Hepatocyte (in vitro differentiated cells): ENCODE results near the gene ANO7. TPM values are rescaled to one million over a fixed set of nuclear protein-coding genes. Genes with fewer than 3 reads are reported as not detected.

Experiments
- DNase-seq: peaks from one replicate; pipeline ENCODE4 v3.0.0-alpha.2; 2016; ENCODE audit warnings: low spot score
- H2AFZ ChIP-seq: fragments of 200-600 bp; sonication (generic); 2 replicates; pipeline ENCODE4 v1.6.0; 2016; ENCODE audit warnings: antibody characterized with exemption, mild to moderate bottlenecking
- H3K27ac ChIP-seq: fragments of 200-600 bp; sonication (generic); 2 replicates; pipeline ENCODE4 v1.5.1; 2016; ENCODE audit warnings: mild to moderate bottlenecking
- H3K27me3 ChIP-seq: fragments of 200-600 bp; sonication (generic); 2 replicates; pipeline ENCODE4 v1.6.1; 2016
- H3K36me3 ChIP-seq: fragments of 200-600 bp; sonication (generic); replicated peaks from 2 replicates; pipeline ENCODE4 v1.5.1; 2016; ENCODE audit warnings: low read depth; ENCODE audit not compliant: insufficient read depth
- H3K4me1 ChIP-seq: fragments of 200-600 bp; sonication (generic); 2 replicates; pipeline ENCODE4 v1.5.1; 2016; ENCODE audit warnings: mild to moderate bottlenecking, moderate library complexity; ENCODE audit not compliant: insufficient read depth
- H3K4me2 ChIP-seq: fragments of 200-600 bp; sonication (generic); 2 replicates; pipeline ENCODE4 v1.6.0; 2016
- H3K4me3 ChIP-seq: fragments of 200-600 bp; sonication (generic); 2 replicates; pipeline ENCODE4 v1.5.1; 2016; ENCODE audit warnings: mild to moderate bottlenecking
- H3K79me2 ChIP-seq: fragments of 200-600 bp; sonication (generic); 2 replicates; pipeline ENCODE4 v1.6.0; 2017; ENCODE audit warnings: mild to moderate bottlenecking
- H3K9me2 ChIP-seq: fragments of 200-600 bp; sonication (generic); replicated peaks from 2 replicates; pipeline ENCODE4 v1.6.0; 2017; ENCODE audit warnings: mild to moderate bottlenecking; ENCODE audit not compliant: insufficient read depth
- H3K9me3 ChIP-seq: fragments of 200-600 bp; sonication (generic); 2 replicates; pipeline ENCODE4 v1.5.1; 2016; ENCODE audit warnings: low read depth, mild to moderate bottlenecking
- H4K20me1 ChIP-seq: fragments of 200-600 bp; sonication (generic); 2 replicates; pipeline ENCODE4 v1.6.0; 2016; ENCODE audit warnings: mild to moderate bottlenecking; ENCODE audit not compliant: insufficient read depth, poor library complexity, severe bottlenecking
- CTCF ChIP-seq: fragments of 200-600 bp; sonication (generic); IDR thresholded peaks from 2 replicates; pipeline ENCODE4 v1.5.1; 2016; ENCODE audit warnings: antibody characterized with exemption, mild to moderate bottlenecking; ENCODE audit not compliant: poor library complexity
- EZH2 ChIP-seq: fragments of 200-600 bp; sonication (generic); IDR thresholded peaks from 2 replicates; pipeline ENCODE4 v1.6.1; 2016; ENCODE audit warnings: antibody characterized with exemption, mild to moderate bottlenecking, borderline replicate concordance
- EZH2phosphoT487 ChIP-seq: fragments of 200-600 bp; sonication (generic); IDR thresholded peaks from one replicate; pipeline ENCODE4 v1.6.1; 2018; ENCODE audit warnings: antibody characterized with exemption, mild to moderate bottlenecking, low read depth, moderate library complexity; ENCODE audit not compliant: unreplicated experiment, severe bottlenecking
- WGBS: methylation state at CpG from one replicate; pipeline ENCODE4 v1.1.6; 2016; ENCODE audit warnings: low lambda C conversion rate; ENCODE audit errors: missing lambda C conversion rate; 5-methylcytosine and 5-hydroxymethylcytosine counted together
- polyA plus RNA-seq: library from polyadenylated mRNA; unstranded; fragments of >200 nt; fragmentation: Nextera tagmentation; extraction: Ambion mirVana; gene quantifications from 2 replicates; pipeline ENCODE4 v1.2.1, GENCODE V29; 2016
- total RNA-seq: library from RNA; depleted of rRNA; stranded (reverse); fragments of >200 nt; gene quantifications from 2 replicates; pipeline ENCODE4 v1.2.3, GENCODE V29; 2014

The ANO7 gene
- total and polyA plus RNA-seq, 2 experiments from 2014 or later = 1.00 to 1.4 TPM

DNA sequence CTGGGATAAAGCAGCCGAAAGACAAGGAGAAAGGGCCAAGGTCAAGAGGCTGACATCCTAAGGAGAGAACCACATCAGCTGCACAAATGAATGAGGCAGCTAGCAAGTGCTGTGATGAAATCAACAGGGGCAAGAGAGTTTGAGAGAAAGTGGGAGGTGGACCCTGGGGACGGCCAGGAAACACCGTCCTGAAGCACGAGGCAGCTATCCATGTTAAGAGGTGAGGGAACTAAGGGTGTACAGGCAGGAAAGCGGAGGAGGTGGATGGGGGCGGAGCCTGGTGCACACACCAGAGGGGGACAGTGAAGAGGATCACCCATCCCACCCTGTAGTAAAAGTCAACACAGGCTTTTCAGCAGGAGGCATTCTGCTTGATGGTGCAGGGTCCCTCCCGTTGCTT, 74.6 kb downstream of the ANO7 start:
- H4K20me1 ChIP-seq = peaks cover 84% of the 10 kb centered on the region
- H3K27me3 ChIP-seq = no peaks in the 10 kb centered on the region
- no peak overlapping the region for H3K4me2 ChIP-seq
- no peaks in the 10 kb centered on the region for H3K9me2 ChIP-seq
- H3K9me3 ChIP-seq = no peaks in the 10 kb centered on the region
- no peaks in the 10 kb centered on the region for H3K4me1 ChIP-seq
- TF ChIP-seq CTCF (no peak), EZH2 (no peak), EZH2phosphoT487 (no peak)
- peaks cover 95% of the 10 kb centered on the region for H3K79me2 ChIP-seq
- H3K4me3 ChIP-seq = no peak overlapping the region
- 96% methylated on average over 7 of the region's 7 CpGs for WGBS
- H3K27ac ChIP-seq = no peak overlapping the region
- no peak for DNase-seq
- peaks cover 10% of the 10 kb centered on the region for H3K36me3 ChIP-seq
- H2AFZ ChIP-seq = no peak overlapping the region

DNA sequence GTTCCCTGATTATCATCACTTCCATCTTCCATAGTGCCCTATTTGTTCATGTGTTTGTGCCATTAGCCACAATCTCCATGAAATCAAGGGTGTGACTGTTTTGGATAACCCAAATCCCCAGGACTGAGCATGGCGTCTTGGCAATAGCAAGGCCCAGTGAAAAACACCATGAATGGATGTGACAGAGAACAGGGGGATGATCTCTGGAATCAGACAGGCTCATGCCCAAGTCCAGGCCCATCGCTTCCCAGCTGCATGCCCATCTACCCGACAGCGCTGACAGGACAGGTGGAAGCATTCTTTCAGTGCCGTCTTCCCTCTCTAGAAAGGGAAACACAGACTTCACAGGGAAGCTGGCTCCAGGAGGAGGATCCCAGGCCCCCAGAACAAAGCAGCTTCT, 77.0 kb downstream of the ANO7 start:
- Histone ChIP-seq H3K4me2 (no peak overlapping the region), H3K36me3 (peaks cover 10% of the 10 kb centered on the region), H2AFZ (no peak overlapping the region), H3K4me3 (no peak overlapping the region), H3K4me1 (peaks cover 15% of the 10 kb centered on the region), H3K9me2 (no peaks in the 10 kb centered on the region), H3K9me3 (no peaks in the 10 kb centered on the region), H4K20me1 (peaks cover 86% of the 10 kb centered on the region), H3K27me3 (no peaks in the 10 kb centered on the region), H3K27ac (no peak overlapping the region), H3K79me2 (peaks cover 97% of the 10 kb centered on the region)
- no peak for TF ChIP-seq EZH2phosphoT487
- no peak for TF ChIP-seq CTCF
- TF ChIP-seq EZH2 = no peak
- WGBS = 95% methylated on average over 5 of the region's 5 CpGs
- DNase-seq = no peak

GRCh38 chr2:241267249-241268067, 79.0 kb downstream of the ANO7 start:
- peaks cover under 1% of the 10 kb centered on the region for H3K36me3 ChIP-seq
- H4K20me1 ChIP-seq = peaks cover 94% of the 10 kb centered on the region
- peaks cover 99% of the 10 kb centered on the region for H3K79me2 ChIP-seq
- H3K27ac ChIP-seq = no peak overlapping the region
- no peak overlapping the region for H3K4me2 ChIP-seq
- H3K9me3 ChIP-seq = no peaks in the 10 kb centered on the region
- no peak for DNase-seq
- no peaks in the 10 kb centered on the region for H3K27me3 ChIP-seq
- no peak overlapping the region for H3K4me3 ChIP-seq
- H3K4me1 ChIP-seq = peaks cover 21% of the 10 kb centered on the region
- TF ChIP-seq EZH2phosphoT487 (no peak), EZH2 (no peak), CTCF (no peak)
- WGBS = 82% methylated on average over 12 of the region's 12 CpGs
- no peaks in the 10 kb centered on the region for H3K9me2 ChIP-seq
- H2AFZ ChIP-seq = no peak overlapping the region
